ENCODE data around the gene PAK4.

The PAK4 gene

GRCh38 chr19:39147480-39147879, 21.9 kb downstream of the PAK4 start:
- no peak for DNase-seq

- DNase-seq, result no peak
These were observed 23.4 kb downstream of the PAK4 start for GRCh38 chr19:39148939-39149529.

GRCh38 chr19:39150235-39150634, 24.6 kb downstream of the PAK4 start:
- no peak for DNase-seq

DNA sequence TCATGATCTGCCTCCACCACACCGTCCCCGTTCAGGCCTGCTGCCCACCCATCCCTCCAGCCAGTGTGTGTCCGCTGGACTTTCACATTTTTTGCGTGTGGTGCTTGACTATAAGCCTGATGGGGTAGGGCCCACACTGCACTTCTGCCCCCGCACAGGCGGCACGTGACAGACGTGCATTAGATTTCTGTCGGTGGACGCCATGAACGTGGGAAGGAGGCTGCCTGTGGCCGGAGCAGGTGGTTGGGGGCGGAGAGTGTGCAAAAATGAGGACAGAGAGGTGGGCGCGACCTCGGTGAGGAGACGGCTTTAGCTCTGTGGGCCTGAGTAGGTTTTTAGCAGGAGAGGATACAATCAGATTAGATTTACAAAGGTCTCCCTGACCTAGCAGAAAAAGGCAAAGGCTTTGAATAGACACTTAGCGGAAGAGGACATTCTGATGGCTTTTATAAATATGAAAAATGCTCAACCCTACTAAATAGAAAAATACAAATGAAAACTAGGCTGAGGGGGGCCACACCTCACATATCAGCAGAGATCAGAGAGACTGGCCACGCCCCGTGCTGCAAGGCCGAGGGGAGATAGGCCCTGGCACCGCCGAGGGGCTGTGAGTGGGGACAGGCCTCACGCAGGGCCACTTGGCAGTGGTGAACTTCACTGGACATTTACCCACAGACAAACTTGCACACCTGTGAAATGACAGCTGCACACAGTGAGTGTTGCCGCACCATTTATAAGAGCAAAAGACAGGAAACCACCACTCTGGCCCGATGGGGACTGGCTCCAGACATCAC, 25.4 kb downstream of the PAK4 start:
- no peak for DNase-seq

DNA sequence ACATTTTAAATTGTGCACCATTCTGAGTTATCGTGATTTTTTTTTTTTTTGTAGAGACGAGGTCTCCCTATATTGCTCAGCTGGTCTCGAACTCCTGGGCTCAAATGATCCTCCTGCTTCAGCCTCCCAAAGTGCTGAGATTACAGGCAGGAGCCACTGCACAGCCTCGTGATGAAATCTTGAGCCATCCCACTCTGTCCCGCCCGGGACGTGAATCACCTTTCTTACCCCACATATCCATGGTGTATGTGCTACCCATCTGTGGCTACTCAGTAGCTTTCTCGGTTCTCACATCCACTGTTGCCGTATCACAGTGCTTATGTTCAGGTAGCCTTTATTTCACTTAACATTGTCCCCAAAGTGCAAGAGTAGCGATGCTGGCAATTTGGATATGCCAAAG, 26.5 kb downstream of the PAK4 start:
- DNase-seq, result no peak

DNA sequence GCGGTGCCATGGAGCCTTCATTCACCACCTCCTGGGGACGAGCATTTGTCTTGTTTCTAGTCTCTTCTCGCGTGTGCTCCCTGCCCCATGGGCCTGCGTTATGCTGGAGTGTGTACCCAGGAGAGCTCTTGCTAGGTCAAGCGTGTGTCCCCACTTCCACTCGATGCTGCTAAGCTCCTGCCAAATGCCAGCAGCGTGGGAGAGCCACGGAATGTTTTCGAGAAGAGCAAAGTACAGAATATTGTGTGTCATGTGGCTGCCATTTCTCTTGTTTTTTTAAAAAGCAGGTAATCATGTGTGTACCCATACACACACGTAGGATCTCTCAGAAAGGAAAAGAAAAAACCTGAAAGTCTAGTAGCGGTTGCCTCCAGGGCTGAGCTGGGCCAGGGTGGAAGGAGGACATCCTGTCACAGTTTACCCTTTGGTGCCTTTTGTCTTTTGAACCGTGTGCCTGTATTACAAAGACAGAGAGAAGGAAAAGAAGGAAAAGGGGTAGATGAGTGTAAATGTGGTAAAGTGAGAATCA, 28.6 kb downstream of the PAK4 start:
- no peak for DNase-seq

- DNase-seq, result no peak
These were observed 29.1 kb downstream of the PAK4 start for GRCh38 chr19:39154629-39155100.

DNA sequence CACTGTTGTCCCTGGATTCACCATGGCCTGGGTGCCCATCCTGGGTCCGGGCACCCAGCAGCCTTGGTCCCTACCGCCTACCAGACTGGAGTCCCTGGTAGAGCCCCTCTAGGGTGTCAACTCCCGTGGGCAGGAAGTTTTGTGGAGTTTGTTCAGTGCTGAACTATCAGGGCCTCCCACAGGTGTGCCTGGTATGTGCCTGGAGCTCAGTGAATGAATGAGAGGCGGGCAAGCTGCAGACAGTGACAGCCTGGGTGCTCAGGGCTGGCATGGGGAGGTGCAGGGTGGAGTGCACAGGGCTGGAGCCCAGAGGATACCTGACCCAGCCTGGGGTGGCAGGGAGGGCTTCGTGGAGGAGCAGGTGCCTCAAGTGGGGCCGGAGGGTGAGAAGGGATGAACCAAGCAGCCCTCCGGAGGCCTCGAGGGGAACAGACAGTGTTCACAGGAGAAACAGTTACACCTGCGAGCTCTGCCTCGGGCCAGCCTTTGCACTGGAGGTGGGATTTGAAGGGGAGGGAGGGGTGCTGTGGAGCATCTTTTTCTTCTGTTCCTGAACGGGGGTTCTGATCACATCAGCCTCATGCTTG, 29.6 kb downstream of the PAK4 start:
- DNase-seq, result no peak

DNA sequence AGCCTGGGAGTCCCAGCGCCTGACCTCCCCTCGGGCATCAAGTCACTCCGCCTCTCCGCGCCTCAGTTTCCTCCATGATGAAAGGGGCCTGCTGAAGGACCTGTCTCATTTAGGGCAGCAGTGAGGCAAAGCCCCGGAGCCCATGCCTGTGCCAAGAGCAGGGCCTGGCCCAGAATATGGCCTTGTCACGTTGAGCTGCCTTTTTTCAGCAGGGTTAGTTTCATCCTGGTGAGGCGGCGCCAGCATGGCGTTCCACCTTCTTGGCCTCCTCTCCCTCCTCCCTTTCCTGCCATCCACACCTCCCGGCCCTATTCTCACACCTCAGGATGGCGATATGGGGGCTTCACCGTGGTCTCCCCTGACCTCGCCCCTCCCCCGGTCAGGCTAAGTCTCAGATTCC, 30.2 kb downstream of the PAK4 start:
- DNase-seq, result no peak

GRCh38 chr19:39156326-39157230, 31.0 kb downstream of the PAK4 start:
- DNase-seq, result peak; percentile 12

DNA sequence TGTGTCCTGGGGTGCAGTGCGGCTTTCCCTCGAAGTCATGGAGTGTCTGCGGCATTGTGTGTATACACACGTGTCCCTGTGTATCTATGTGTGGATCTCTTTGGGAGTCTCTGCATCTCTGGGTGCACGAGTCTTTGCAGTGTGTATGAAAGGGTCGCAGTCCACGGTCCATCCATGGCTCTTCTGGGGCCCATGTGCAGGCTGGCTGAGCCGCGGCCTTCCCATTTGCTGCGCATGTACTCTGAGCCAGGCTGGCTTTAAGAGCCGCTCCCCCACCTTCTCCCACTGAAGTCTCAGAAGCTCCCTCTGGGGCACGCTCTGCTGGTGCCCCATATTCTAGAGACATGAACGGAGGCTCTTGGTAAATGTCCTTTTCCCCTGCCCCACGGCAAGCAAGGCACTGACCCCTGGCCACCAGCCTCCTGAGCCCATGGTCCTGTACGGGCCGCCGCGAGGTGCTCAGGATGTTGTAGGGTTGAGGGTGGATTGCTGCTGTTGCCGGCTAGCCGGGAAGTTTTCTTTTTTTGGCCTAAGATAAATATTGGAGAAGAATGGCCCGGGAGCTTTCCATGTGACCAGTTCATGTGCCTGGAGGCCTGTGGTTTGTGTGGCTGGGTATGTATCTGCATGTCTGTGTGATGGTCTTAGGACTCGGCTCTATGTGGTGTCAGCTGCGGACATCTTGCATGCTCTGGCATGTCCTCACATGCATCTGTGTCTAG, 31.9 kb downstream of the PAK4 start:
- DNase-seq, result no peak

- DNase-seq, result no peak
These were observed 32.4 kb downstream of the PAK4 start for GRCh38 chr19:39157997-39158389.

DNA sequence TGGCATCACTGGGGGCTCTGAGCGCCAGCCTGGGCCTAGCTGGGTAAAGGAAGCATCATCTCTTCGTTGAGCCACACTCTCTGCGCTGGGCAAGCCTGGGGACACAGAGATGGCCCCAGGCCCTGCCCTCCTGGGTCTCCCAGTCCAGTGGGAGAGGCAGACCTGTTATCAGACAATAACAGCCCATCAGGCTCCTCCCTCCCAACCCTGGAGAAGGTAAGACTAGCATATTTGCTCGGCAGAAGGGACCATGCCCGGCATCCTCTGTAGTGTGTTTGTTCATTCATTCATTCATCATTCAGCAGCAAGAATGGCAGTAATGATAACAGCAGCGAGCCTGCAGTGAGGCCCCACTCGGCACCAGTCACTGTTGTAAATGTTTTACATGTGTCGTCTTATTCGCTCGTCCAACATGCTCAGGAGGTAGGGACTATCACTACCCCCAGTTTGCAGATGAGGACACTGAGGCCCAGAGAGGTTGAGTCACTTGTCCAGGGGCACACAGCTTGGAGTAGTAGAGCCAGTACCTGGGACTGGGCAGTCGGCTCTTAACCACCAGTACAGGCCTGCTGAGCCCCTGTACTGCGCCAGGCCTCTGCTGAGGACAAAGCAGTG, 33.2 kb downstream of the PAK4 start:
- no peak for DNase-seq

DNA sequence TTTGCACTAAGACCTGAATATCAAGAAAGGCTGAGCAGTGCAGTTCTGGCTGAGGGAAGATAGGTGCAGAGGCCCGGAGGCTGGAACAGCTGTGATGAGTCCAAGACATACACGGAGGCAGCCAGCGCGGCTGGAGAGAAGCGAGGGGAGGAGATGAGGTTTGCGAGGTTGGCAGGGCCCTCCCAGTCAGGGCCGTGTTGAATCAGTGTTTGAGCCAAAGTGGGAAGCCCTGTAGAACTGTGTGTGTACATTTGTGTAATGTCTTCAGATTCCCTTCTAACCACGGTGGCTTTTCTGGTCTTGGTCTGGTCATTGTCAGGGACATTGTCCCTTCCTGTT, 34.9 kb downstream of the PAK4 start:
- DNase-seq, result peak; percentile 39

- DNase-seq, result no peak
These were observed 35.5 kb downstream of the PAK4 start for GRCh38 chr19:39160889-39161672.

- DNase-seq, result no peak
These were observed 37.0 kb downstream of the PAK4 start for GRCh38 chr19:39162441-39163043.

- DNase-seq, result no peak
These were observed 38.0 kb downstream of the PAK4 start for GRCh38 chr19:39163621-39164020.

GRCh38 chr19:39164289-39164688, 38.7 kb downstream of the PAK4 start:
- no peak for DNase-seq

GRCh38 chr19:39165857-39166256, 40.3 kb downstream of the PAK4 start:
- DNase-seq, result no peak

Data from fibroblast of skin of abdomen (primary cell).